ENCODE data around the gene ZNF787. TPM values are rescaled to one million over a fixed set of nuclear protein-coding genes. Genes with fewer than 3 reads are reported as not detected.

Gene ZNF787
- total RNA-seq, 1 experiment from 2014 or later, result 54.6 TPM

- H3K4me2 ChIP-seq (ENCODE audit: insufficient read depth, insufficient read length, low read length), result no peak overlapping the region
These were observed 36.1 kb downstream of the ZNF787 start for GRCh38 chr19:56084835-56085536.

More at GRCh38 chr19:56084835-56085536, 36.1 kb downstream of the ZNF787 start:
- Histone ChIP-seq H2BK5ac (ENCODE audit: insufficient read length, low read length) (no peak overlapping the region), H3K4ac (ENCODE audit: low read depth, low read length) (no peak overlapping the region), H3K18ac (ENCODE audit: insufficient read length, low read depth, low read length) (no peak overlapping the region), H3K27me3 (ENCODE audit: insufficient read depth, low read length) (no peaks in the 10 kb centered on the region), H2BK20ac (ENCODE audit: low read depth, low read length, poor library complexity, severe bottlenecking) (no peak overlapping the region), H4K91ac (ENCODE audit: insufficient read length, low read depth, low read length) (no peak overlapping the region), H2AFZ (ENCODE audit: low read length) (no peak overlapping the region), H3K9me3 (ENCODE audit: control insufficient read depth, low read depth, low read length) (no peaks in the 10 kb centered on the region), H2BK12ac (ENCODE audit: insufficient read length, low read depth, low read length) (no peak overlapping the region), H3K14ac (ENCODE audit: insufficient read depth, low read length) (no peak overlapping the region; the same call in 1 of the 2 replicates), H2BK120ac (ENCODE audit: low read depth, low read length, poor library complexity, severe bottlenecking) (no peak overlapping the region), H3K9ac (ENCODE audit: extremely low read depth, insufficient read length, low read length) (no peak overlapping the region), H3K79me2 (ENCODE audit: insufficient read depth, low read length) (no peaks in the 10 kb centered on the region), H3K56ac (ENCODE audit: insufficient read length, low read depth, low read length) (no peak overlapping the region), H3K23me2 (ENCODE audit: insufficient read length, low read depth, low read length, poor library complexity, severe bottlenecking) (peaks cover 5% of the 10 kb centered on the region), H3K79me1 (ENCODE audit: insufficient read depth, low read depth, low read length, poor library complexity, severe bottlenecking) (no peaks in the 10 kb centered on the region), H3K4me1 (ENCODE audit: insufficient read depth, low read length) (no peaks in the 10 kb centered on the region), H4K8ac (replicated peaks; ENCODE audit: insufficient read length, low read depth, low read length) (no peak overlapping the region), H4K5ac (ENCODE audit: insufficient read length, low read depth, low read length) (no peak overlapping the region), H3T11ph (ENCODE audit: low read length) (no peak overlapping the region), H2BK15ac (ENCODE audit: low read depth, low read length) (no peak overlapping the region), H3K23ac (ENCODE audit: insufficient read length, low read depth, low read length) (no peak overlapping the region), H4K20me1 (ENCODE audit: control insufficient read depth, insufficient read depth, insufficient read length) (no peaks in the 10 kb centered on the region), H3K27ac (ENCODE audit: insufficient read length, low read depth, low read length) (no peak overlapping the region), H2AK5ac (ENCODE audit: insufficient read length, low read length) (no peak overlapping the region)
- no peaks in the 10 kb centered on the region for H3K9me3 Mint-ChIP-seq
- H3K36me3 Mint-ChIP-seq (ENCODE audit: insufficient read depth in 1 of 3, low read depth in 3 of 3), result peaks cover 6 to 19% (median 11%) of the 10 kb centered on the region in 3 experiments; a peak in 5 of 7 replicates
- DNase-seq, result no peak
- H3K27ac Mint-ChIP-seq, result peak overlapping the region; percentile 71 to 89 (median 83); a peak in 5 of 7 replicates
- no peak overlapping the region for H3K4me3 Mint-ChIP-seq
- TF ChIP-seq CTCF (conservative IDR thresholded peaks at IDR 0.05), result no peak
- H3K27me3 Mint-ChIP-seq (ENCODE audit: low read depth), result peaks cover 14% of the 10 kb centered on the region
- peaks cover 33 to 34% of the 10 kb centered on the region in 2 experiments for H3K4me1 Mint-ChIP-seq
- no CpG with 5 or more reads among the region's 18 CpGs for WGBS (ENCODE audit: extremely low coverage, insufficient read length, low lambda C conversion rate)
